ENCODE results near the gene RAB3IP. TPM values are rescaled to one million over a fixed set of nuclear protein-coding genes. Genes with fewer than 3 reads are reported as not detected.
"Not testable (repeated sequence)": the region's sequence is repeated elsewhere in the genome, so short reads cannot be mapped to it uniquely, and the experiment has no call there.

Gene RAB3IP
- total RNA-seq, 3 donors from 2014 or later, result 12.5 to 45.5 (median 21.6) TPM

DNA sequence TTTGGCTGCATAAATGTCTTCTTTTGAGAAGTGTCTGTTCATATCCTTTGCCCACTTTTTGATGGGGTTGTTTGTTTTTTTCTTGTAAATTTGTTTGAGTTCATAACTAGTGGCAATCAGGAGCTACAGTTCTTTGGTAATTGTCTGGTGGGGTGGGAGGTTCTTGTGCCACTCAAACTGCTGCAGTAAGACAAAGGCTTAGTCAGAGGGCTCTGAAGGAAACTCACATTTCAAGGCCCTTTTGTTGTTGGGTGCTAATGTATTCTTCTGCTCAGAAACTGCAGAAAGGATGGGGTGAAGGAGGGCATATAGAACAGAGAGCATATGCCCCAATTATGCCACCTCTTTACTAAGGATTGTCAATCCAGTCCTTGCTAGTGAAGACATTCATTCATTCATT is 108.3 kb downstream of the RAB3IP start:
- TF ChIP-seq POLR2A (IDR thresholded peaks at IDR 0.05) (no peak), POLR2AphosphoS5 (IDR thresholded peaks at IDR 0.05) (no peak)
- TF ChIP-seq, protein P1, sequence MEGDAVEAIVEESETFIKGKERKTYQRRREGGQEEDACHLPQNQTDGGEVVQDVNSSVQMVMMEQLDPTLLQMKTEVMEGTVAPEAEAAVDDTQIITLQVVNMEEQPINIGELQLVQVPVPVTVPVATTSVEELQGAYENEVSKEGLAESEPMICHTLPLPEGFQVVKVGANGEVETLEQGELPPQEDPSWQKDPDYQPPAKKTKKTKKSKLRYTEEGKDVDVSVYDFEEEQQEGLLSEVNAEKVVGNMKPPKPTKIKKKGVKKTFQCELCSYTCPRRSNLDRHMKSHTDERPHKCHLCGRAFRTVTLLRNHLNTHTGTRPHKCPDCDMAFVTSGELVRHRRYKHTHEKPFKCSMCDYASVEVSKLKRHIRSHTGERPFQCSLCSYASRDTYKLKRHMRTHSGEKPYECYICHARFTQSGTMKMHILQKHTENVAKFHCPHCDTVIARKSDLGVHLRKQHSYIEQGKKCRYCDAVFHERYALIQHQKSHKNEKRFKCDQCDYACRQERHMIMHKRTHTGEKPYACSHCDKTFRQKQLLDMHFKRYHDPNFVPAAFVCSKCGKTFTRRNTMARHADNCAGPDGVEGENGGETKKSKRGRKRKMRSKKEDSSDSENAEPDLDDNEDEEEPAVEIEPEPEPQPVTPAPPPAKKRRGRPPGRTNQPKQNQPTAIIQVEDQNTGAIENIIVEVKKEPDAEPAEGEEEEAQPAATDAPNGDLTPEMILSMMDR (IDR thresholded peaks at IDR 0.05), result no peak
- no peaks in the 10 kb centered on the region for H3K36me3 ChIP-seq
- intact Hi-C loops (cut with DNase I; ENCODE audit: low total_unique reads), result no loop called here
- H3K27ac ChIP-seq, result no peak overlapping the region
- no peaks in the 10 kb centered on the region for H3K4me1 ChIP-seq
- no peak for DNase-seq (ENCODE audit: low spot score in 2 of 2)
- H3K27me3 ChIP-seq, result no peaks in the 10 kb centered on the region
- H3K9me3 ChIP-seq, result no peaks in the 10 kb centered on the region
- H3K4me3 ChIP-seq, result no peak overlapping the region

DNA sequence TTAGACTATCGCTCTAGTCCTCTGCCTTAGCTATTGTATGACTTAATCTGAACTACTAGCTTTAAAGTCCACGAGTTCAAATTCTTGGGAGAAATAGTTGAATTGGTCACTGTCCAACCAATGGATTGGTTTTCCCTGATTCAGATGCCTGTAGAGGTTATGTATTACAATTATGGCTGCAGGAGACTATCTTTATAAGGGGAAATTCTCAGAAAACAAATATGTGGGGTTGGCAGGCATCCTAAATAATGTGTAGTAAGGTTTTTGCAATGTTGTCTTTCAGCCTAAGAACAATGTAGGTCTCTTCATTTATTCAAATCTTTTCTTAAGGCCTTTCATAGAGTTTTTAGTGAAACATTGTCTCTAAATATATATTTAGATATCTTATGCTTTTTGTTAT is 113.3 kb downstream of the RAB3IP start:
- no peak for DNase-seq (ENCODE audit: low spot score in 2 of 2)
- Histone ChIP-seq H3K9me3 (no peaks in the 10 kb centered on the region), H3K4me3 (no peak overlapping the region), H3K27me3 (no peaks in the 10 kb centered on the region), H3K36me3 (no peaks in the 10 kb centered on the region), H3K4me1 (no peaks in the 10 kb centered on the region), H3K27ac (no peak overlapping the region)
- intact Hi-C loops (cut with DNase I; ENCODE audit: low total_unique reads), result no loop called here
- TF ChIP-seq, protein P1 (IDR thresholded peaks at IDR 0.05), result no peak
- TF ChIP-seq POLR2A (IDR thresholded peaks at IDR 0.05) (no peak), POLR2AphosphoS5 (IDR thresholded peaks at IDR 0.05) (no peak)

DNA sequence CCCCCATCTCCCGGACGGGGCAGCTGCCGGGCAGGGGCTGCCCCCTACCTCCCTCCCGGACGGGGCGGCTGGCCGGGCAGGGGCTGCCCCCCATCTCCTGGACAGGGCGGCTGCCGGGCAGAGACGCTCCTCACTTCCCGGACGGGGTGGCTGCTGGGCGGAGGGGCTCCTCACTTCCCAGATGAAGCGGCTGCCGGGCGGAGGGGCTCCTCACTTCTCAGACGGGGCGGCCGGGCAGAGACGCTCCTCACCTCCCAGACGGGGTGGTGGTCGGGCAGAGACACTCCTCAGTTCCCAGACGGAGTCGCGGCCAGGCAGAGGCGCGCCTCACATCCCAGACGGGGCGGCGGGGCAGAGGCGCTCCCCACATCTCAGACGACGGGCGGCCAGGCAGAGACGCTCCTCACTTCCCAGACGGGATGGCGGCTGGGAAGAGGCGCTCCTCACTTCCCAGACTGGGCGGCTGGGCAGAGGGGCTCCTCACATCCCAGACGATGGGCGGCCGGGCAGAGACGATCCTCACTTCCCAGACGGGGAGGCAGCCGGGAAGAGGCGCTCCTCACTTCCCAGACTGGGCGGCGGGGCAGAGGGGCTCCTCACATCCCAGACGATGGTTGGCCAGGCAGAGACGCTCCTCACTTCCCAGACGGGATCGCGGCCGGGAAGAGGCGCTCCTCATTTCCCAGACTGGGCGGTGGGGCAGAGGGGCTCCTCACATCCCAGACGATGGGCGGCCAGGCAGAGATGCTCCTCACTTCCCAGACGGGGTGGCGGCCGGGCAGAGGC is 114.7 kb downstream of the RAB3IP start:
- H3K4me1 ChIP-seq; H3K9me3 ChIP-seq; DNase-seq (ENCODE audit: low spot score in 2 of 2); H3K27me3 ChIP-seq; H3K4me3 ChIP-seq; intact Hi-C loops (cut with DNase I; ENCODE audit: low total_unique reads); H3K36me3 ChIP-seq; H3K27ac ChIP-seq: not testable (repeated sequence)

DNA sequence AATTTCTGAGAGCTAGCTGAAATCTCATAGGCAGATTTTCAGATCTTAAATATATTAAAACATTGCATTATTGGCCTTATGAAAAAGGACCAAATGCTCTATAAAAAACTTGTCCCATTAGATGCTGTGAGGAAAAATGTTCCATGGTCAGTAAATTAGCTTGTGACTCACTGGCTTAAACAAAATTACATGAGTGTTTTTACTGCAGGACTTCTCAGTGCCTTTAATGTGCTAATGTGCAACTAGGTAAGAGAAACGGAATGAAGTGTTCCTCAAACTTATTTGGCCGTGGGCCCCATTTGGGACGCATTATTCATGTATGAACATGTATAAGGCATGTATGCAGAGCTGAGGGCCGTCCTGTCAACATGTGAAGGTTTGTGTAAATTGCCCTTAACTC is 128.0 kb downstream of the RAB3IP start:
- Histone ChIP-seq H3K4me3 (no peak overlapping the region), H3K27ac (no peak overlapping the region), H3K9me3 (no peaks in the 10 kb centered on the region), H3K4me1 (no peaks in the 10 kb centered on the region), H3K27me3 (no peaks in the 10 kb centered on the region), H3K36me3 (no peaks in the 10 kb centered on the region)
- no peak for DNase-seq (ENCODE audit: low spot score in 2 of 2)
- intact Hi-C loops (cut with DNase I; ENCODE audit: low total_unique reads), result no loop called here
- TF ChIP-seq POLR2AphosphoS5 (IDR thresholded peaks at IDR 0.05), result no peak
- TF ChIP-seq, protein P1 (IDR thresholded peaks at IDR 0.05), result no peak
- no peak for TF ChIP-seq POLR2A (IDR thresholded peaks at IDR 0.05)

DNA sequence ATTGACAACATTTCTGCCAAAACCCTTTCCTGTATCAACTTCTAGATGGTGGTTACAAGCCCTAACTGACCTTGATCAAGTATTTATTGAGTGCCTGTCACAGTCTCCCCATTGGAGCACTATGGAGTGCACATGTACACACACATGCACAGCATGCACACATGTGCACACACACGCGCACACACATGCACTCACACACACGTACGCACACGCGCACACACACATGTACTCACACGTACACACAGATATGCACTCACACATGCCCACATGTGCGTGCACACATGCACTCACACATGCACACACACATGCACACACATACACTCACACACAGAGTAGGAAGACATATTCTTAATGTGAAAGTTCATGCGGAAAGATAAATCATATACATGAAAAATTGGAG is 130.0 kb downstream of the RAB3IP start:
- DNase-seq (ENCODE audit: low spot score in 2 of 2), result no peak
- no peak overlapping the region for H3K4me3 ChIP-seq
- TF ChIP-seq POLR2A (IDR thresholded peaks at IDR 0.05) (no peak), POLR2AphosphoS5 (IDR thresholded peaks at IDR 0.05) (no peak)
- TF ChIP-seq, protein P1 (IDR thresholded peaks at IDR 0.05), result no peak
- no peak overlapping the region for H3K27ac ChIP-seq
- intact Hi-C loops (cut with DNase I; ENCODE audit: low total_unique reads), result no loop called here
- no peaks in the 10 kb centered on the region for H3K36me3 ChIP-seq
- no peaks in the 10 kb centered on the region for H3K27me3 ChIP-seq
- H3K4me1 ChIP-seq, result no peaks in the 10 kb centered on the region
- no peaks in the 10 kb centered on the region for H3K9me3 ChIP-seq

Data from breast epithelium (tissue), 4 donors.